K562 (cell line): ENCODE data around the gene IQCN. TPM values are rescaled to one million over a fixed set of nuclear protein-coding genes. Genes with fewer than 3 reads are reported as not detected.

Experiments used
- ATF2 ChIP-seq: sonication (generic); formaldehyde crosslinking; IDR thresholded peaks from 2 replicates; pipeline ENCODE4 v1.8.1; 2022; ENCODE audit warnings: missing genetic modification reagents
- ATF7 ChIP-seq: fragments of 450-650 bp; IDR thresholded peaks from 2 replicates; pipeline ENCODE4 v1.7.1; 2014; ENCODE audit warnings: mild to moderate bottlenecking, moderate library complexity
- CAMTA2 ChIP-seq: fragments of 250-450 bp; sonication (Bioruptor Pico); conservative IDR thresholded peaks from 2 replicates; pipeline ENCODE4 v1.5.1; 2022
- CC2D1A ChIP-seq: fragments of 450-650 bp; IDR thresholded peaks from 2 replicates; pipeline ENCODE4 v1.6.1; 2017; ENCODE audit warnings: mild to moderate bottlenecking
- CHD4 ChIP-seq: fragments of 200-600 bp; sonication (generic); IDR thresholded peaks from 3 replicates; pipeline ENCODE4 v1.6.1; 2012; ENCODE audit warnings: low read depth, mild to moderate bottlenecking, mixed read lengths, low read length, inconsistent platforms; ENCODE audit not compliant: insufficient read depth, insufficient replicate concordance, poor library complexity, severe bottlenecking
- CREB1 ChIP-seq, 2 experiments: sonication (generic) in 1 of 2; formaldehyde crosslinking in 1 of 2; IDR thresholded peaks; 2 replicates each; pipeline versions ENCODE4 v1.6.1 to v1.8.0; 2012 to 2022; ENCODE audit warnings: inconsistent platforms in 1 of 2, mild to moderate bottlenecking in 1 of 2, missing genetic modification reagents in 1 of 2, moderate library complexity in 1 of 2
- DDX20 ChIP-seq: fragments of 450-650 bp; IDR thresholded peaks from 2 replicates; pipeline ENCODE4 v1.6.1; 2016; ENCODE audit warnings: missing genetic modification characterization, low read depth, mild to moderate bottlenecking, missing compliant biosample characterization, moderate library complexity
- EGR1 ChIP-seq: fragments of 450-650 bp; conservative IDR thresholded peaks from 2 replicates; pipeline ENCODE4 v1.6.1; 2017; ENCODE audit warnings: mild to moderate bottlenecking
- HDAC1 ChIP-seq, 2 experiments: fragments of 450-650 bp; IDR thresholded peaks; 2 replicates each; pipeline ENCODE4 v1.6.1; 2016 to 2017; ENCODE audit warnings: inconsistent platforms in 1 of 2, mild to moderate bottlenecking in 1 of 2, moderate library complexity in 1 of 2
- KLF10 ChIP-seq: fragments of 250-450 bp; sonication (Bioruptor Pico); IDR thresholded peaks from 2 replicates; pipeline ENCODE4 v1.6.1; 2021; ENCODE audit warnings: matching md5 sums
- MBD2 ChIP-seq: sonication (generic); IDR thresholded peaks from 2 replicates; pipeline ENCODE4 v1.6.1; 2016; ENCODE audit warnings: low read depth, borderline replicate concordance
- NR2C1 ChIP-seq, 2 experiments: fragments of 450-650 bp; IDR thresholded peaks; 2 replicates each; pipeline ENCODE4 v1.6.1; 2017; ENCODE audit warnings: mild to moderate bottlenecking in 2 of 2, antibody characterized with exemption in 1 of 2, inconsistent platforms in 1 of 2, missing compliant biosample characterization in 1 of 2, missing genetic modification characterization in 1 of 2
- SAFB ChIP-seq: fragments of 200-400 bp; formaldehyde crosslinking; IDR thresholded peaks from 2 replicates; pipeline ENCODE4 v1.6.1; 2017; ENCODE audit warnings: low read depth, low read length, borderline replicate concordance
- TEAD4 ChIP-seq, 2 experiments: sonication (generic) in 1 of 2; formaldehyde crosslinking in 1 of 2; IDR thresholded peaks; 2 replicates each; pipeline versions ENCODE4 v1.6.1 to v1.8.0; 2012 to 2022; ENCODE audit warnings: borderline replicate concordance in 1 of 2, inconsistent platforms in 1 of 2, low read length in 1 of 2, mild to moderate bottlenecking in 1 of 2, missing genetic modification reagents in 1 of 2
- polyA plus RNA-seq, 8 experiments: library from polyadenylated mRNA; depleted of rRNA in 4 of 8; stranded (reverse) in 5 of 8; unstranded in 3 of 8; fragments of >200 nt; fragmentation: Nextera tagmentation in 2 of 8; fragmentation: Illumina TruSeq in 1 of 8; extraction: Ambion mirVana in 2 of 8; extraction: Trizol in 1 of 8; gene quantifications; 2 replicates each; pipeline versions ENCODE4 v1.2.1 to v1.2.3, GENCODE V29; 2011 to 2014; ENCODE audit warnings: inconsistent platforms in 1 of 8, missing spikeins in 1 of 8
- total RNA-seq, 7 experiments: library from RNA; depleted of rRNA in 6 of 7; stranded (reverse); fragments of >200 nt in 6 of 7; fragmentation: Illumina TruSeq in 2 of 7; extraction: Trizol in 2 of 7; gene quantifications; 2 replicates each; pipeline versions ENCODE4 v1.2.1 to v1.2.3, GENCODE V29; 2011 to 2021; ENCODE audit warnings: low replicate concordance in 1 of 7
- TF ChIP-seq, protein P1 (sequence below): fragments of 250-450 bp; sonication (Bioruptor Pico); IDR thresholded peaks from 2 replicates; pipeline ENCODE4 v1.4.0; 2020
- TF ChIP-seq, protein P2 (sequence below): fragments of 250-450 bp; sonication (Bioruptor Pico); IDR thresholded peaks from 2 replicates; pipeline ENCODE4 v1.8.0; 2022; ENCODE audit warnings: inconsistent platforms, mild to moderate bottlenecking, moderate library complexity, borderline replicate concordance

IQCN gene
- total and polyA plus RNA-seq, 9 of the 15 experiments (the other 6 are each of a cell fraction or from before 2014, with no cell fraction given): 0.01 to 0.07 (median 0.04) TPM; not detected in 3

DNA sequence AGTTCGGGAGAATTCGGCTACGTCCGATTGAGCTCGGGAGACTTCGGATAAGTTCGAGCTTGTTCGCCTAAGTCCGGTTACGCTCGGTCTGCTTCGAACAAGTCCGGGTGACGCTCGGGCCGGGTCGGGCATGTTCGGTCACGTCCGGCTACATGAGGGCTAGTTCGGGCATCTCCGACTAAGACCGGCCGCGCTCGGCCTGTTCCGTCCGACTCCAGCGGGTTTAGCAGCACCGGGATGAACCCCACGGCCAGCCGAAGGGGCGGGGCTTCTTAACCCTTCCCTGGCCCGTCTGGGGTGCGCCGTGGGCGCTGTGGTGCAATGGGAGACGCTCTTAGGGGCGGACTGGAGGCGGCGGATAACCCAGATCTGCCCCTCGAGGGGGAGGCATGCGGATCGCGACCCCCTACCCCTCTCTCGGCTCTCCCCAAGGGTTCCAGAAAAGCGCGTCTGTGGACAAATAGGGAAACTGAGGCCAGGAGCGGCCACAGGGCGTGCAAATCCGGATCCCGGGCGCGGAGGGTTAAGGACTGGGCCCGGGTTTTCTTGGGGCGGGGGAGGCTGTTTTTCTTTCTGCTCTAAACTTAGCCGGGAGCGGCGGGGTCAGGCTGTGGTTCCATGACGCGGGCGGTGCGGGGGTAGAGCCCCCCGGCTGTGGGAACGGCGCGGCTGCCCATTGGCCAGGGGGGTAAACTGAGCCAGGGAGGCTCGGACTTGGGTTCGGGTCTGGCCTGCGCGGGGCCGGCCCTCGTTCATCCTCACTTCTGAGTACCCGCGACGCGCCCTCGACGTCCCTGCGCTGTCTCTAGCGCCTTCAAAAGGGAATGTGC lies 49.5 kb downstream of the IQCN start (continued):
- TF ChIP-seq CHD4: no peak
- peak; percentile 76 for TF ChIP-seq EGR1
- TF ChIP-seq ATF2 (CRISPR knock-in tag): no peak
- no peak for TF ChIP-seq KLF10
- TF ChIP-seq, protein P1, sequence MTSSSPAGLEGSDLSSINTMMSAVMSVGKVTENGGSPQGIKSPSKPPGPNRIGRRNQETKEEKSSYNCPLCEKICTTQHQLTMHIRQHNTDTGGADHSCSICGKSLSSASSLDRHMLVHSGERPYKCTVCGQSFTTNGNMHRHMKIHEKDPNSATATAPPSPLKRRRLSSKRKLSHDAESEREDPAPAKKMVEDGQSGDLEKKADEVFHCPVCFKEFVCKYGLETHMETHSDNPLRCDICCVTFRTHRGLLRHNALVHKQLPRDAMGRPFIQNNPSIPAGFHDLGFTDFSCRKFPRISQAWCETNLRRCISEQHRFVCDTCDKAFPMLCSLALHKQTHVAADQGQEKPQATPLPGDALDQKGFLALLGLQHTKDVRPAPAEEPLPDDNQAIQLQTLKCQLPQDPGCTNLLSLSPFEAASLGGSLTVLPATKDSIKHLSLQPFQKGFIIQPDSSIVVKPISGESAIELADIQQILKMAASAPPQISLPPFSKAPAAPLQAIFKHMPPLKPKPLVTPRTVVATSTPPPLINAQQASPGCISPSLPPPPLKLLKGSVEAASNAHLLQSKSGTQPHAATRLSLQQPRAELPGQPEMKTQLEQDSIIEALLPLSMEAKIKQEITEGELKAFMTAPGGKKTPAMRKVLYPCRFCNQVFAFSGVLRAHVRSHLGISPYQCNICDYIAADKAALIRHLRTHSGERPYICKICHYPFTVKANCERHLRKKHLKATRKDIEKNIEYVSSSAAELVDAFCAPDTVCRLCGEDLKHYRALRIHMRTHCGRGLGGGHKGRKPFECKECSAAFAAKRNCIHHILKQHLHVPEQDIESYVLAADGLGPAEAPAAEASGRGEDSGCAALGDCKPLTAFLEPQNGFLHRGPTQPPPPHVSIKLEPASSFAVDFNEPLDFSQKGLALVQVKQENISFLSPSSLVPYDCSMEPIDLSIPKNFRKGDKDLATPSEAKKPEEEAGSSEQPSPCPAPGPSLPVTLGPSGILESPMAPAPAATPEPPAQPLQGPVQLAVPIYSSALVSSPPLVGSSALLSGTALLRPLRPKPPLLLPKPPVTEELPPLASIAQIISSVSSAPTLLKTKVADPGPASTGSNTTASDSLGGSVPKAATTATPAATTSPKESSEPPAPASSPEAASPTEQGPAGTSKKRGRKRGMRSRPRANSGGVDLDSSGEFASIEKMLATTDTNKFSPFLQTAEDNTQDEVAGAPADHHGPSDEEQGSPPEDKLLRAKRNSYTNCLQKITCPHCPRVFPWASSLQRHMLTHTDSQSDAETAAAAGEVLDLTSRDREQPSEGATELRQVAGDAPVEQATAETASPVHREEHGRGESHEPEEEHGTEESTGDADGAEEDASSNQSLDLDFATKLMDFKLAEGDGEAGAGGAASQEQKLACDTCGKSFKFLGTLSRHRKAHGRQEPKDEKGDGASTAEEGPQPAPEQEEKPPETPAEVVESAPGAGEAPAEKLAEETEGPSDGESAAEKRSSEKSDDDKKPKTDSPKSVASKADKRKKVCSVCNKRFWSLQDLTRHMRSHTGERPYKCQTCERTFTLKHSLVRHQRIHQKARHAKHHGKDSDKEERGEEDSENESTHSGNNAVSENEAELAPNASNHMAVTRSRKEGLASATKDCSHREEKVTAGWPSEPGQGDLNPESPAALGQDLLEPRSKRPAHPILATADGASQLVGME (CRISPR knock-in tag): no peak
- TF ChIP-seq NR2C1 (IDR thresholded peaks at IDR 0.05): no peak; the same call in 1 of the 2 replicates
- peak; percentile 24; the same call in 1 of the 2 replicates for TF ChIP-seq NR2C1 (tag; IDR thresholded peaks at IDR 0.05)
- no peak; the same call in 1 of the 2 replicates for TF ChIP-seq MBD2
- TF ChIP-seq ATF7: no peak
- TF ChIP-seq SAFB: peak; percentile 56; the same call in 1 of the 2 replicates
- 0 out of 4 replicates have a peak, but pooled peaks of 1 of the 2 experiments have one; percentile 38 for TF ChIP-seq HDAC1 (IDR thresholded peaks at IDR 0.05)
- TF ChIP-seq, protein P2, sequence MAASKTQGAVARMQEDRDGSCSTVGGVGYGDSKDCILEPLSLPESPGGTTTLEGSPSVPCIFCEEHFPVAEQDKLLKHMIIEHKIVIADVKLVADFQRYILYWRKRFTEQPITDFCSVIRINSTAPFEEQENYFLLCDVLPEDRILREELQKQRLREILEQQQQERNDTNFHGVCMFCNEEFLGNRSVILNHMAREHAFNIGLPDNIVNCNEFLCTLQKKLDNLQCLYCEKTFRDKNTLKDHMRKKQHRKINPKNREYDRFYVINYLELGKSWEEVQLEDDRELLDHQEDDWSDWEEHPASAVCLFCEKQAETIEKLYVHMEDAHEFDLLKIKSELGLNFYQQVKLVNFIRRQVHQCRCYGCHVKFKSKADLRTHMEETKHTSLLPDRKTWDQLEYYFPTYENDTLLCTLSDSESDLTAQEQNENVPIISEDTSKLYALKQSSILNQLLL: no peak
- no peak for TF ChIP-seq TEAD4 (IDR thresholded peaks at IDR 0.05; ENCODE audit: low read length)
- TF ChIP-seq TEAD4 (CRISPR knock-in tag; IDR thresholded peaks at IDR 0.05; ENCODE audit: borderline replicate concordance): no peak
- TF ChIP-seq CREB1 (IDR thresholded peaks at IDR 0.05): peak; percentile 41; the same call in 1 of the 2 replicates
- peak; percentile 63; the same call in 1 of the 2 replicates for TF ChIP-seq CREB1 (CRISPR knock-in tag; IDR thresholded peaks at IDR 0.05)
- 0 out of 2 replicates have a peak, but pooled peaks have one; percentile 36 for TF ChIP-seq CAMTA2
- no peak for TF ChIP-seq CC2D1A
- TF ChIP-seq DDX20 (tag): no peak
